Chondrocyte (in vitro differentiated cells): ENCODE data around the gene LRRC59. TPM values are rescaled to one million over a fixed set of nuclear protein-coding genes. Genes with fewer than 3 reads are reported as not detected.

Experiments used
- DNase-seq: peaks from one replicate; pipeline ENCODE4 v3.0.0; 2021; ENCODE audit warnings: mixed read lengths, low spot score
- H3K27ac Mint-ChIP-seq: one replicate; pipeline ENCODE4 v1.8.0; 2021; ENCODE audit warnings: mild to moderate bottlenecking, moderate library complexity, mixed read lengths; ENCODE audit not compliant: unreplicated experiment
- H3K27me3 Mint-ChIP-seq: 2 replicates; pipeline ENCODE4 v1.8.0; 2021; ENCODE audit warnings: low read depth, mixed read lengths
- H3K36me3 Mint-ChIP-seq: 2 replicates; pipeline ENCODE4 v1.8.0; 2021; ENCODE audit warnings: low read depth, mixed read lengths
- H3K4me1 Mint-ChIP-seq: 2 replicates; pipeline ENCODE4 v1.8.0; 2021; ENCODE audit warnings: low read depth, mild to moderate bottlenecking, mixed read lengths
- H3K4me3 Mint-ChIP-seq: one replicate; pipeline ENCODE4 v1.8.0; 2021; ENCODE audit warnings: mild to moderate bottlenecking, moderate library complexity, mixed read lengths; ENCODE audit not compliant: unreplicated experiment
- H3K9me3 Mint-ChIP-seq: 2 replicates; pipeline ENCODE4 v1.8.0; 2021; ENCODE audit warnings: low read depth, mixed read lengths
- total RNA-seq: library from RNA; stranded (reverse); gene quantifications from 3 replicates; pipeline ENCODE4 v1.2.1, GENCODE V29; 2021
- TF ChIP-seq, protein P1 (sequence below): fragments of 200-600 bp; sonication (generic); IDR thresholded peaks from 2 replicates; pipeline ENCODE4 v1.5.0; 2021; ENCODE audit warnings: antibody characterized with exemption, mild to moderate bottlenecking, moderate library complexity

LRRC59 gene
- total RNA-seq, 1 donor from 2014 or later, result 144 TPM

- peaks cover 29% of the 10 kb centered on the region for H3K4me1 Mint-ChIP-seq
- TF ChIP-seq, protein P1, sequence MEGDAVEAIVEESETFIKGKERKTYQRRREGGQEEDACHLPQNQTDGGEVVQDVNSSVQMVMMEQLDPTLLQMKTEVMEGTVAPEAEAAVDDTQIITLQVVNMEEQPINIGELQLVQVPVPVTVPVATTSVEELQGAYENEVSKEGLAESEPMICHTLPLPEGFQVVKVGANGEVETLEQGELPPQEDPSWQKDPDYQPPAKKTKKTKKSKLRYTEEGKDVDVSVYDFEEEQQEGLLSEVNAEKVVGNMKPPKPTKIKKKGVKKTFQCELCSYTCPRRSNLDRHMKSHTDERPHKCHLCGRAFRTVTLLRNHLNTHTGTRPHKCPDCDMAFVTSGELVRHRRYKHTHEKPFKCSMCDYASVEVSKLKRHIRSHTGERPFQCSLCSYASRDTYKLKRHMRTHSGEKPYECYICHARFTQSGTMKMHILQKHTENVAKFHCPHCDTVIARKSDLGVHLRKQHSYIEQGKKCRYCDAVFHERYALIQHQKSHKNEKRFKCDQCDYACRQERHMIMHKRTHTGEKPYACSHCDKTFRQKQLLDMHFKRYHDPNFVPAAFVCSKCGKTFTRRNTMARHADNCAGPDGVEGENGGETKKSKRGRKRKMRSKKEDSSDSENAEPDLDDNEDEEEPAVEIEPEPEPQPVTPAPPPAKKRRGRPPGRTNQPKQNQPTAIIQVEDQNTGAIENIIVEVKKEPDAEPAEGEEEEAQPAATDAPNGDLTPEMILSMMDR, result no peak
- no peaks in the 10 kb centered on the region for H3K27me3 Mint-ChIP-seq
- H3K36me3 Mint-ChIP-seq, result peaks cover 3% of the 10 kb centered on the region
- no peak for DNase-seq
- H3K9me3 Mint-ChIP-seq, result no peaks in the 10 kb centered on the region
- H3K4me3 Mint-ChIP-seq, result no peak overlapping the region
- H3K27ac Mint-ChIP-seq, result no peak overlapping the region
Measured at GRCh38 chr17:50362661-50363060, 34.7 kb downstream of the LRRC59 start.

GRCh38 chr17:50361561-50362480 lies 35.5 kb downstream of the LRRC59 start:
- Mint-ChIP-seq H3K4me3 (no peak overlapping the region), H3K27me3 (no peaks in the 10 kb centered on the region), H3K27ac (peak overlapping the region; percentile 64), H3K4me1 (peaks cover 29% of the 10 kb centered on the region), H3K36me3 (no peaks in the 10 kb centered on the region), H3K9me3 (no peaks in the 10 kb centered on the region)
- TF ChIP-seq, protein P1, result peak; percentile 84
- no peak for DNase-seq

- TF ChIP-seq, protein P1, result no peak
- Mint-ChIP-seq H3K36me3 (no peaks in the 10 kb centered on the region), H3K27ac (peak overlapping the region; percentile 36), H3K4me1 (peaks cover 27% of the 10 kb centered on the region), H3K4me3 (no peak overlapping the region), H3K27me3 (no peaks in the 10 kb centered on the region), H3K9me3 (no peaks in the 10 kb centered on the region)
- no peak for DNase-seq
Measured at GRCh38 chr17:50360486-50361115, 36.7 kb downstream of the LRRC59 start.

DNA sequence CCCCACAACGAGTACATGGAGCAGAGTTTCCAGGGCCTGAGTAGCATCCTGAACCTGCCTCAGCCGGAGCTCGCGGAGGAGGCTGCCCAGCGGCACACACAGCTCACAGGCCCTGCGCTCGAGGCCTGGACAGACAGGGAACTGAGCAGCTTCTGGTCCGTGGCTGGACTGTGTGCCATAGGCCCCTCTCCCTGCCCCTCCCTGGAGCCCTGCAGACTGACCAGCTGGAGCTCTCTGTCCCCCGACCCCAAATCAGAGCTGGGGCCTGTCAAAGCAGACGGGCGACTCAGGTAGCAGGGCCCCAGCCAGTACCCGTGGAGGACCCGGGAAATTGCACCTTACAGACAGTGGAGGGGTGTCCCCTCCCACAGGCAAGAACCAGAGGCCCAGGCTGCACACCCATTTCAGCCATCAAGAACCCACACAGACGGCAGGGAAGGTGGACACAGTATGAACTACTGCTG lies 37.3 kb downstream of the LRRC59 start:
- Mint-ChIP-seq H3K4me3 (no peak overlapping the region), H3K4me1 (peaks cover 21% of the 10 kb centered on the region), H3K27me3 (no peaks in the 10 kb centered on the region), H3K36me3 (no peaks in the 10 kb centered on the region), H3K27ac (no peak overlapping the region), H3K9me3 (no peaks in the 10 kb centered on the region)
- TF ChIP-seq, protein P1, result no peak
- no peak for DNase-seq

DNA sequence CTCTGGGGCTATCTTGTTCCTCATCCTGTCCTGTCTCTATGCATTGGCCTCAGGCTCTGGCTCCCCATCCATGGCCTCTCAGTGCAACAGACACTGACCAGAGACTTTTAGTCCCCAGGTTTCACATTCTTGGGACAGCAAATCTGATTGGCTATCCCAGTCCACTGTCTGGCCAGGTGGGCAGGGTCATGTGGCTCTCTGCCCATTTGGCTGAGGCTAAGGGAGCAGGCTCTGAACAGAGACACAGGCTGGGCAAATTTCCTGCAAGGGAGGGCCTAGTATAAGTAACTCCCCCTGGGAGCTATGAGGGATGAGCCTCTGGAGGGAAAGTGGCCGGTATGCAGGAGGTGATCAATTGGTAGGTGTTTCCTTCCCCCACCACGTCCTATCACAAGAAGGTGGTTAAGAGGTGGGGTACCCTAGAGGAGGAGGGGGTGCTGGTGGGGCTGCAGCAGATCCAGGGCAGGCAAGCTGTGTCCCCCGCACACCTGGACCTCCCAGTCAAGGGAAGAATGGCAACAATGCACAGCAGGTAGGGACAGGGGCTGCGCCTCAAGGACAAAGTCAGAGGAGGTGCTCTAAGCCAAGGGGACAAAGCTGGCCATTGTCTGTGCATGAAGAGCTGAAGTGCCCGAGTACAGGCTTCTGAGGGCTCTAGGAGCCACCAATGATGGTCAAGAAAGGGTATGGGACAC lies 38.2 kb downstream of the LRRC59 start:
- Mint-ChIP-seq H3K27ac (no peak overlapping the region), H3K36me3 (peaks cover 3% of the 10 kb centered on the region), H3K4me1 (peaks cover 13% of the 10 kb centered on the region), H3K27me3 (no peaks in the 10 kb centered on the region), H3K4me3 (no peak overlapping the region), H3K9me3 (no peaks in the 10 kb centered on the region)
- DNase-seq, result no peak
- TF ChIP-seq, protein P1, result no peak
